Measurements from ENCODE around the gene PARD3B. TPM values are rescaled to one million over a fixed set of nuclear protein-coding genes. Genes with fewer than 3 reads are reported as not detected.

PARD3B gene
- total RNA-seq, 1 experiment from 2014 or later = 6.4 TPM

- H3K79me2 ChIP-seq (ENCODE audit: insufficient read depth, low read length) = no peaks in the 10 kb centered on the region
- H3K4ac ChIP-seq (ENCODE audit: low read depth, low read length) = no peak overlapping the region
- no CpG with 5 or more reads among the region's 3 CpGs for WGBS (ENCODE audit: extremely low coverage, insufficient read length, low lambda C conversion rate)
- H2BK15ac ChIP-seq (ENCODE audit: low read depth, low read length) = no peak overlapping the region
- no peak overlapping the region for H4K8ac ChIP-seq (replicated peaks; ENCODE audit: insufficient read length, low read depth, low read length)
- TF ChIP-seq, protein P1, sequence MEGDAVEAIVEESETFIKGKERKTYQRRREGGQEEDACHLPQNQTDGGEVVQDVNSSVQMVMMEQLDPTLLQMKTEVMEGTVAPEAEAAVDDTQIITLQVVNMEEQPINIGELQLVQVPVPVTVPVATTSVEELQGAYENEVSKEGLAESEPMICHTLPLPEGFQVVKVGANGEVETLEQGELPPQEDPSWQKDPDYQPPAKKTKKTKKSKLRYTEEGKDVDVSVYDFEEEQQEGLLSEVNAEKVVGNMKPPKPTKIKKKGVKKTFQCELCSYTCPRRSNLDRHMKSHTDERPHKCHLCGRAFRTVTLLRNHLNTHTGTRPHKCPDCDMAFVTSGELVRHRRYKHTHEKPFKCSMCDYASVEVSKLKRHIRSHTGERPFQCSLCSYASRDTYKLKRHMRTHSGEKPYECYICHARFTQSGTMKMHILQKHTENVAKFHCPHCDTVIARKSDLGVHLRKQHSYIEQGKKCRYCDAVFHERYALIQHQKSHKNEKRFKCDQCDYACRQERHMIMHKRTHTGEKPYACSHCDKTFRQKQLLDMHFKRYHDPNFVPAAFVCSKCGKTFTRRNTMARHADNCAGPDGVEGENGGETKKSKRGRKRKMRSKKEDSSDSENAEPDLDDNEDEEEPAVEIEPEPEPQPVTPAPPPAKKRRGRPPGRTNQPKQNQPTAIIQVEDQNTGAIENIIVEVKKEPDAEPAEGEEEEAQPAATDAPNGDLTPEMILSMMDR (conservative IDR thresholded peaks at IDR 0.05) = no peak
- no peak overlapping the region for H3K14ac ChIP-seq (ENCODE audit: insufficient read depth, low read length)
- H4K5ac ChIP-seq (ENCODE audit: insufficient read length, low read depth, low read length) = no peak overlapping the region
- H3K4me2 ChIP-seq (ENCODE audit: insufficient read depth, insufficient read length, low read length) = no peak overlapping the region
- H3K9me3 ChIP-seq (ENCODE audit: control insufficient read depth, low read depth, low read length) = no peaks in the 10 kb centered on the region
- no peak overlapping the region for H2BK120ac ChIP-seq (ENCODE audit: low read depth, low read length, poor library complexity, severe bottlenecking)
- H2BK20ac ChIP-seq (ENCODE audit: low read depth, low read length, poor library complexity, severe bottlenecking) = no peak overlapping the region
- no peak overlapping the region for H3K23ac ChIP-seq (ENCODE audit: insufficient read length, low read depth, low read length)
- no peak overlapping the region for H3K9ac ChIP-seq (ENCODE audit: extremely low read depth, insufficient read length, low read length)
- no peaks in the 10 kb centered on the region for H3K79me1 ChIP-seq (ENCODE audit: insufficient read depth, low read depth, low read length, poor library complexity, severe bottlenecking)
- no peak overlapping the region for H2AFZ ChIP-seq (ENCODE audit: low read length)
- no peak overlapping the region for H2AK5ac ChIP-seq (ENCODE audit: insufficient read length, low read length)
- no peak overlapping the region for H2BK12ac ChIP-seq (ENCODE audit: insufficient read length, low read depth, low read length)
- H3K23me2 ChIP-seq (ENCODE audit: insufficient read length, low read depth, low read length, poor library complexity, severe bottlenecking) = no peaks in the 10 kb centered on the region
- no peak overlapping the region for H3K4me3 Mint-ChIP-seq
- H3T11ph ChIP-seq (ENCODE audit: low read length) = no peak overlapping the region
- no peak overlapping the region for H3K56ac ChIP-seq (ENCODE audit: insufficient read length, low read depth, low read length)
- no peaks in the 10 kb centered on the region for H3K4me1 ChIP-seq (ENCODE audit: insufficient read depth, low read length)
- H3K27ac Mint-ChIP-seq = no peak overlapping the region
- no peaks in the 10 kb centered on the region for H3K27me3 ChIP-seq (ENCODE audit: insufficient read depth, low read length)
- no peak for DNase-seq
- no peak overlapping the region for H3K18ac ChIP-seq (ENCODE audit: insufficient read length, low read depth, low read length)
- H3K27me3 Mint-ChIP-seq (ENCODE audit: low read depth) = no peaks in the 10 kb centered on the region
- H3K4me1 Mint-ChIP-seq = no peaks in the 10 kb centered on the region
- no peak overlapping the region for H3K27ac ChIP-seq (ENCODE audit: insufficient read length, low read depth, low read length)
- H3K36me3 Mint-ChIP-seq (ENCODE audit: insufficient read depth in 1 of 3, low read depth in 3 of 3) = no peaks in the 10 kb centered on the region; a peak in 1 of 7 replicates
- peaks cover 0 to 2% of the 10 kb centered on the region in 2 experiments; a peak in 2 of 5 replicates for H3K9me3 Mint-ChIP-seq
- H4K91ac ChIP-seq (ENCODE audit: insufficient read length, low read depth, low read length) = no peak overlapping the region
- no peak overlapping the region for H2BK5ac ChIP-seq (ENCODE audit: insufficient read length, low read length)
- H4K20me1 ChIP-seq (ENCODE audit: control insufficient read depth, insufficient read depth, insufficient read length) = no peaks in the 10 kb centered on the region
These were observed 289.6 kb downstream of the PARD3B start for GRCh38 chr2:204834716-204835384.

All from H9 (cell line).